Measurements from ENCODE around the gene LRP1B.

The LRP1B gene

GRCh38 chr2:140873915-140874531 is 1256.8 kb downstream of the LRP1B start:
- peaks cover 77% of the 10 kb centered on the region for H3K9me3 ChIP-seq (ENCODE audit: insufficient read depth, low read depth, low read length)
- H3K9ac ChIP-seq (ENCODE audit: low read depth, low read length) = no peak overlapping the region
- no peaks in the 10 kb centered on the region for H3K27me3 ChIP-seq (ENCODE audit: insufficient read depth, low read length)
- no peaks in the 10 kb centered on the region for H3K4me1 ChIP-seq (ENCODE audit: insufficient read depth, low read length)
- H3K27ac ChIP-seq (ENCODE audit: low read depth, low read length) = no peak overlapping the region
- no peak overlapping the region for H3K4me3 ChIP-seq (ENCODE audit: low read length)
- H3K36me3 ChIP-seq (ENCODE audit: insufficient read depth, low read length) = no peaks in the 10 kb centered on the region

- Histone ChIP-seq H3K4me1 (ENCODE audit: insufficient read depth, low read length) (no peaks in the 10 kb centered on the region), H3K9me3 (ENCODE audit: insufficient read depth, low read depth, low read length) (peaks cover 58% of the 10 kb centered on the region), H3K27me3 (ENCODE audit: insufficient read depth, low read length) (no peaks in the 10 kb centered on the region), H3K36me3 (ENCODE audit: insufficient read depth, low read length) (no peaks in the 10 kb centered on the region), H3K27ac (ENCODE audit: low read depth, low read length) (no peak overlapping the region), H3K4me3 (ENCODE audit: low read length) (no peak overlapping the region), H3K9ac (ENCODE audit: low read depth, low read length) (no peak overlapping the region)
Observed at GRCh38 chr2:140869925-140870324, 1260.9 kb downstream of the LRP1B start.

GRCh38 chr2:140869107-140869506 is 1261.7 kb downstream of the LRP1B start:
- H3K36me3 ChIP-seq (ENCODE audit: insufficient read depth, low read length) = no peaks in the 10 kb centered on the region
- H3K9ac ChIP-seq (ENCODE audit: low read depth, low read length) = no peak overlapping the region
- no peak overlapping the region for H3K4me3 ChIP-seq (ENCODE audit: low read length)
- peaks cover 50% of the 10 kb centered on the region for H3K9me3 ChIP-seq (ENCODE audit: insufficient read depth, low read depth, low read length)
- no peak overlapping the region for H3K27ac ChIP-seq (ENCODE audit: low read depth, low read length)
- no peaks in the 10 kb centered on the region for H3K27me3 ChIP-seq (ENCODE audit: insufficient read depth, low read length)
- 91% methylated on average over 3 of the region's 3 CpGs for WGBS
- H3K4me1 ChIP-seq (ENCODE audit: insufficient read depth, low read length) = no peaks in the 10 kb centered on the region

- H3K4me1 ChIP-seq (ENCODE audit: insufficient read depth, low read length) = peaks cover under 1% of the 10 kb centered on the region; the same call in 1 of the 2 replicates
- H3K4me3 ChIP-seq (ENCODE audit: low read length) = no peak overlapping the region
- 95% methylated on average over 2 of the region's 3 CpGs for WGBS
- no peak overlapping the region for H3K9ac ChIP-seq (ENCODE audit: low read depth, low read length)
- no peaks in the 10 kb centered on the region for H3K27me3 ChIP-seq (ENCODE audit: insufficient read depth, low read length)
- H3K9me3 ChIP-seq (ENCODE audit: insufficient read depth, low read depth, low read length) = peaks cover 21% of the 10 kb centered on the region
- no peaks in the 10 kb centered on the region for H3K36me3 ChIP-seq (ENCODE audit: insufficient read depth, low read length)
- no peak overlapping the region for H3K27ac ChIP-seq (ENCODE audit: low read depth, low read length)
Observed at GRCh38 chr2:140865837-140866236, 1265.0 kb downstream of the LRP1B start.

- Histone ChIP-seq H3K27ac (ENCODE audit: low read depth, low read length) (no peak overlapping the region), H3K9ac (ENCODE audit: low read depth, low read length) (no peak overlapping the region), H3K4me1 (ENCODE audit: insufficient read depth, low read length) (peaks cover 5% of the 10 kb centered on the region), H3K36me3 (ENCODE audit: insufficient read depth, low read length) (no peaks in the 10 kb centered on the region), H3K27me3 (ENCODE audit: insufficient read depth, low read length) (no peaks in the 10 kb centered on the region), H3K9me3 (ENCODE audit: insufficient read depth, low read depth, low read length) (peaks cover 9% of the 10 kb centered on the region), H3K4me3 (ENCODE audit: low read length) (no peak overlapping the region)
- WGBS = 66% methylated on average over 2 of the region's 2 CpGs
Observed at GRCh38 chr2:140863713-140864112, 1267.1 kb downstream of the LRP1B start.

GRCh38 chr2:140862181-140862580 is 1268.6 kb downstream of the LRP1B start:
- H3K4me3 ChIP-seq (ENCODE audit: low read length) = no peak overlapping the region
- no peak overlapping the region for H3K9ac ChIP-seq (ENCODE audit: low read depth, low read length)

GRCh38 chr2:140861666-140862065 is 1269.2 kb downstream of the LRP1B start:
- no peak overlapping the region for H3K27ac ChIP-seq (ENCODE audit: low read depth, low read length)
- WGBS = 96% methylated on average over 3 of the region's 3 CpGs
- H3K9me3 ChIP-seq (ENCODE audit: insufficient read depth, low read depth, low read length) = 0 out of 2 replicates have a peak, but pooled peaks cover 3% of the 10 kb centered on the region
- no peak overlapping the region for H3K4me3 ChIP-seq (ENCODE audit: low read length)
- no peak overlapping the region for H3K9ac ChIP-seq (ENCODE audit: low read depth, low read length)
- no peaks in the 10 kb centered on the region for H3K36me3 ChIP-seq (ENCODE audit: insufficient read depth, low read length)
- no peaks in the 10 kb centered on the region for H3K27me3 ChIP-seq (ENCODE audit: insufficient read depth, low read length)
- H3K4me1 ChIP-seq (ENCODE audit: insufficient read depth, low read length) = peaks cover 7% of the 10 kb centered on the region

More at GRCh38 chr2:140862181-140862580, 1268.6 kb downstream of the LRP1B start:
- Histone ChIP-seq H3K27me3 (ENCODE audit: insufficient read depth, low read length) (no peaks in the 10 kb centered on the region), H3K27ac (ENCODE audit: low read depth, low read length) (no peak overlapping the region), H3K36me3 (ENCODE audit: insufficient read depth, low read length) (no peaks in the 10 kb centered on the region), H3K4me1 (ENCODE audit: insufficient read depth, low read length) (peaks cover 5% of the 10 kb centered on the region), H3K9me3 (ENCODE audit: insufficient read depth, low read depth, low read length) (0 out of 2 replicates have a peak, but pooled peaks cover 3% of the 10 kb centered on the region)
- WGBS = 92% methylated on average over 2 of the region's 2 CpGs

- H3K9ac ChIP-seq (ENCODE audit: low read depth, low read length) = no peak overlapping the region
Observed at GRCh38 chr2:140855471-140855870, 1275.3 kb downstream of the LRP1B start.

GRCh38 chr2:140851258-140851981 is 1279.4 kb downstream of the LRP1B start:
- Histone ChIP-seq H3K36me3 (ENCODE audit: insufficient read depth, low read length) (no peaks in the 10 kb centered on the region), H3K27me3 (ENCODE audit: insufficient read depth, low read length) (no peaks in the 10 kb centered on the region), H3K9ac (ENCODE audit: low read depth, low read length) (no peak overlapping the region), H3K27ac (ENCODE audit: low read depth, low read length) (no peak overlapping the region), H3K9me3 (ENCODE audit: insufficient read depth, low read depth, low read length) (no peaks in the 10 kb centered on the region), H3K4me1 (ENCODE audit: insufficient read depth, low read length) (peaks cover 6% of the 10 kb centered on the region), H3K4me3 (ENCODE audit: low read length) (no peak overlapping the region)
- 94% methylated on average over 3 of the region's 4 CpGs for WGBS

More at GRCh38 chr2:140855471-140855870, 1275.3 kb downstream of the LRP1B start:
- H3K27ac ChIP-seq (ENCODE audit: low read depth, low read length) = no peak overlapping the region
- 96% methylated on average over 2 of the region's 2 CpGs for WGBS
- no peaks in the 10 kb centered on the region for H3K27me3 ChIP-seq (ENCODE audit: insufficient read depth, low read length)
- no peaks in the 10 kb centered on the region for H3K36me3 ChIP-seq (ENCODE audit: insufficient read depth, low read length)
- H3K4me1 ChIP-seq (ENCODE audit: insufficient read depth, low read length) = peaks cover 12% of the 10 kb centered on the region
- 0 out of 2 replicates have a peak, but pooled peaks cover 3% of the 10 kb centered on the region for H3K9me3 ChIP-seq (ENCODE audit: insufficient read depth, low read depth, low read length)
- no peak overlapping the region for H3K4me3 ChIP-seq (ENCODE audit: low read length)

GRCh38 chr2:140843186-140843585 is 1287.6 kb downstream of the LRP1B start:
- WGBS = 94% methylated on average over 1 of the region's 1 CpG
- no peaks in the 10 kb centered on the region for H3K9me3 ChIP-seq (ENCODE audit: insufficient read depth, low read depth, low read length)

GRCh38 chr2:140842110-140842509 is 1288.7 kb downstream of the LRP1B start:
- Histone ChIP-seq H3K27me3 (ENCODE audit: insufficient read depth, low read length) (no peaks in the 10 kb centered on the region), H3K9ac (ENCODE audit: low read depth, low read length) (no peak overlapping the region)

More at GRCh38 chr2:140843186-140843585, 1287.6 kb downstream of the LRP1B start:
- Histone ChIP-seq H3K36me3 (ENCODE audit: insufficient read depth, low read length) (no peaks in the 10 kb centered on the region), H3K9ac (ENCODE audit: low read depth, low read length) (no peak overlapping the region), H3K4me3 (ENCODE audit: low read length) (no peak overlapping the region), H3K27me3 (ENCODE audit: insufficient read depth, low read length) (no peaks in the 10 kb centered on the region), H3K4me1 (ENCODE audit: insufficient read depth, low read length) (no peaks in the 10 kb centered on the region; the same call in 1 of the 2 replicates), H3K27ac (ENCODE audit: low read depth, low read length) (no peak overlapping the region)

More at GRCh38 chr2:140842110-140842509, 1288.7 kb downstream of the LRP1B start:
- no peak overlapping the region for H3K4me3 ChIP-seq (ENCODE audit: low read length)
- H3K27ac ChIP-seq (ENCODE audit: low read depth, low read length) = no peak overlapping the region
- H3K4me1 ChIP-seq (ENCODE audit: insufficient read depth, low read length) = no peaks in the 10 kb centered on the region; the same call in 1 of the 2 replicates
- no peaks in the 10 kb centered on the region for H3K36me3 ChIP-seq (ENCODE audit: insufficient read depth, low read length)
- 92% methylated on average over 3 of the region's 3 CpGs for WGBS
- no peaks in the 10 kb centered on the region for H3K9me3 ChIP-seq (ENCODE audit: insufficient read depth, low read depth, low read length)

Measured in HUES64 (cell line).